Breast epithelium (tissue), 4 donors: ENCODE data around the gene PRPH. TPM values are rescaled to one million over a fixed set of nuclear protein-coding genes. Genes with fewer than 3 reads are reported as not detected.
"Not testable (repeated sequence)": the region's sequence is repeated elsewhere in the genome, so short reads cannot be mapped to it uniquely, and the experiment has no call there.

Source experiments
- DNase-seq, 2 donors: peaks; one replicate each; pipeline ENCODE4 v3.0.0-alpha.2; 2019; ENCODE audit warnings: low spot score in 2 of 2
- H3K27ac ChIP-seq, 2 donors: fragments of 200-600 bp; sonication (generic) in 1 of 2; one replicate each; pipeline ENCODE4 v1.5.1; 2016 to 2019; ENCODE audit warnings: mild to moderate bottlenecking in 1 of 2
- H3K27me3 ChIP-seq, 2 donors: fragments of 200-600 bp; sonication (generic) in 1 of 2; one replicate each; pipeline versions ENCODE4 v1.5.1 to v1.6.0; 2017 to 2019; ENCODE audit warnings: control low read depth in 1 of 2, mild to moderate bottlenecking in 1 of 2
- H3K36me3 ChIP-seq: fragments of 200-600 bp; one replicate; pipeline ENCODE4 v1.5.1; 2019
- H3K4me1 ChIP-seq, 2 donors: fragments of 200-600 bp; sonication (generic); one replicate each; pipeline ENCODE4 v1.5.1; 2016 to 2019; ENCODE audit warnings: control low read depth in 1 of 2
- H3K4me3 ChIP-seq, 3 donors: fragments of 200-600 bp; sonication (generic); 1 replicate in 2 of 3; 2 replicates in 1 of 3; pipeline ENCODE4 v1.5.1; 2016 to 2019; ENCODE audit warnings: mild to moderate bottlenecking in 3 of 3, moderate library complexity in 2 of 3
- H3K9me3 ChIP-seq, 2 donors: fragments of 200-600 bp; sonication (generic) in 1 of 2; one replicate each; pipeline ENCODE4 v1.5.1; 2016 to 2019; ENCODE audit warnings: control low read depth in 1 of 2
- CTCF ChIP-seq, 3 donors: fragments of 450-650 bp; IDR thresholded peaks; one replicate each; pipeline ENCODE4 v1.5.1; 2016 to 2017; ENCODE audit warnings: antibody characterized with exemption in 3 of 3, mild to moderate bottlenecking in 3 of 3, moderate library complexity in 3 of 3
- POLR2A ChIP-seq: fragments of 450-650 bp; IDR thresholded peaks from one replicate; pipeline ENCODE4 v1.6.1; 2016; ENCODE audit warnings: antibody characterized with exemption, mild to moderate bottlenecking, moderate library complexity
- POLR2AphosphoS5 ChIP-seq, 3 donors: sonication (generic); formaldehyde crosslinking; IDR thresholded peaks; one replicate each; pipeline ENCODE4 v1.6.1; 2017; ENCODE audit warnings: antibody characterized with exemption in 3 of 3
- intact Hi-C: fragments of 100-400 bp; cut with DNase I; formaldehyde crosslinking; loops from one replicate; pipeline ENCODE4 v1.15.1; 2023; ENCODE audit warnings: low total_unique reads
- total RNA-seq, 3 donors: library from RNA; depleted of rRNA; stranded (reverse); fragments of >200 nt; gene quantifications; one replicate each; pipeline ENCODE4 v1.1.0, GENCODE V29; 2016

PRPH gene
- total RNA-seq, 3 donors from 2014 or later: 0.96 to 2.0 TPM; not detected in 1

GRCh38 chr12:49332441-49332861 is 37.5 kb downstream of the PRPH start:
- Histone ChIP-seq H3K4me1 (no peaks in the 10 kb centered on the region), H3K36me3 (no peaks in the 10 kb centered on the region), H3K9me3 (no peaks in the 10 kb centered on the region), H3K4me3 (peak overlapping the region in 2 of 3 donors; percentile 46 to 52), H3K27me3 (peaks cover 10 to 30% of the 10 kb centered on the region in 2 donors), H3K27ac (no peak overlapping the region)
- no peak for DNase-seq
- no peak for TF ChIP-seq POLR2AphosphoS5 (IDR thresholded peaks at IDR 0.05)
- TF ChIP-seq POLR2A: no peak
- TF ChIP-seq CTCF (IDR thresholded peaks at IDR 0.05): no peak
- intact Hi-C loops: no loop called here

- peak overlapping the region in 2 of 3 donors; percentile 46 to 52 for H3K4me3 ChIP-seq
Observed at GRCh38 chr12:49332891-49333371, 38.0 kb downstream of the PRPH start.

GRCh38 chr12:49333778-49334177 is 38.8 kb downstream of the PRPH start:
- H3K36me3 ChIP-seq, H3K27ac ChIP-seq, DNase-seq, H3K9me3 ChIP-seq, intact Hi-C loops, H3K4me1 ChIP-seq, H3K4me3 ChIP-seq: not testable (repeated sequence)
- H3K27me3 ChIP-seq: peaks cover 10 to 30% of the 10 kb centered on the region in 2 donors

More at GRCh38 chr12:49332891-49333371, 38.0 kb downstream of the PRPH start:
- TF ChIP-seq POLR2A (no peak), POLR2AphosphoS5 (IDR thresholded peaks at IDR 0.05) (no peak), CTCF (IDR thresholded peaks at IDR 0.05) (no peak)
- Histone ChIP-seq H3K36me3 (no peaks in the 10 kb centered on the region), H3K4me1 (no peaks in the 10 kb centered on the region), H3K9me3 (no peaks in the 10 kb centered on the region), H3K27ac (no peak overlapping the region), H3K27me3 (peaks cover 10 to 30% of the 10 kb centered on the region in 2 donors)
- DNase-seq: no peak
- intact Hi-C loops: no loop called here

GRCh38 chr12:49334226-49334625 is 39.3 kb downstream of the PRPH start:
- TF ChIP-seq CTCF (IDR thresholded peaks at IDR 0.05): no peak
- H3K4me1 ChIP-seq: no peaks in the 10 kb centered on the region
- H3K9me3 ChIP-seq: no peaks in the 10 kb centered on the region
- no peaks in the 10 kb centered on the region for H3K36me3 ChIP-seq
- peaks cover 10 to 30% of the 10 kb centered on the region in 2 donors for H3K27me3 ChIP-seq
- no peak overlapping the region for H3K27ac ChIP-seq
- intact Hi-C loops: no loop called here
- no peak overlapping the region for H3K4me3 ChIP-seq
- DNase-seq: no peak

- H3K9me3 ChIP-seq: no peaks in the 10 kb centered on the region
- intact Hi-C loops: no loop called here
Observed at GRCh38 chr12:49334681-49335080, 39.7 kb downstream of the PRPH start.

More at GRCh38 chr12:49334681-49335080, 39.7 kb downstream of the PRPH start:
- H3K36me3 ChIP-seq: no peaks in the 10 kb centered on the region
- no peak overlapping the region for H3K4me3 ChIP-seq
- H3K4me1 ChIP-seq: no peaks in the 10 kb centered on the region
- no peak overlapping the region for H3K27ac ChIP-seq
- DNase-seq: no peak
- peaks cover 10 to 30% of the 10 kb centered on the region in 2 donors for H3K27me3 ChIP-seq
- no peak for TF ChIP-seq CTCF (IDR thresholded peaks at IDR 0.05)
- TF ChIP-seq POLR2A: no peak
- no peak for TF ChIP-seq POLR2AphosphoS5 (IDR thresholded peaks at IDR 0.05)
